ENCODE results near the gene TENM4. TPM values are rescaled to one million over a fixed set of nuclear protein-coding genes. Genes with fewer than 3 reads are reported as not detected.

Gene TENM4
- total and polyA plus RNA-seq, 2 of the 13 experiments (the other 11 are each of a cell fraction or from before 2014, with no cell fraction given), result not detected

- ATAC-seq (no peak), FAIRE-seq (no peak), DNase-seq (ENCODE audit: low spot score) (no peak)
- no peak overlapping the region for H2AFZ ChIP-seq (ENCODE audit: low read length)
- no peaks in the 10 kb centered on the region for H3K4me1 ChIP-seq (ENCODE audit: insufficient read depth, low read length)
- ChIA-PET POLR2A (no interaction called here), CTCF (ENCODE audit: low intra/inter-chr PET ratio, low total read pairs) (no interaction called here)
- H3K4me2 ChIP-seq (ENCODE audit: low read depth, low read length), result no peak overlapping the region
- no peaks in the 10 kb centered on the region for H3K9me3 ChIP-seq (ENCODE audit: low read length)
- BruUV-seq (replicated peaks), result no TSS peak
- intact Hi-C loops (cut with micrococcal nuclease; ENCODE audit: unreplicated experiment), result no loop called here
- no peak overlapping the region for H3K4me3 ChIP-seq (replicated peaks in 1 of 3; ENCODE audit: insufficient read depth in 1 of 3, low read depth in 2 of 3, low read length in 3 of 3)
- 14% methylated on average over 9 of the region's 9 CpGs for WGBS (ENCODE audit: low lambda C conversion rate)
- no peaks in the 10 kb centered on the region for H3K27me3 ChIP-seq (ENCODE audit: control insufficient read depth in 1 of 2, insufficient read depth in 2 of 2, low read length in 2 of 2)
- TF ChIP-seq PHB2 (IDR thresholded peaks at IDR 0.05; ENCODE audit: partially characterized antibody), result no peak
- TF ChIP-seq HMGXB4 (CRISPR knock-in tag; IDR thresholded peaks at IDR 0.05; ENCODE audit: borderline replicate concordance in 1 of 2, low read depth in 1 of 2), result no peak
- no peak for TF ChIP-seq ZNF24 (IDR thresholded peaks at IDR 0.05)
- TF ChIP-seq GPN1 (CRISPR knock-in tag; IDR thresholded peaks at IDR 0.05; ENCODE audit: borderline replicate concordance), result no peak
- TF ChIP-seq KDM2A (CRISPR knock-in tag; IDR thresholded peaks at IDR 0.05; ENCODE audit: borderline replicate concordance, low read depth), result no peak
- no peak for TF ChIP-seq ZNF441 (CRISPR knock-in tag; IDR thresholded peaks at IDR 0.05; ENCODE audit: borderline replicate concordance)
- no peak for TF ChIP-seq THRA (CRISPR knock-in tag; IDR thresholded peaks at IDR 0.05; ENCODE audit: borderline replicate concordance)
- TF ChIP-seq CC2D1A (CRISPR knock-in tag; IDR thresholded peaks at IDR 0.05), result no peak
- no peak for TF ChIP-seq FOXJ3 (CRISPR knock-in tag; IDR thresholded peaks at IDR 0.05; ENCODE audit: borderline replicate concordance)
- no peak for TF ChIP-seq NBN (conservative IDR thresholded peaks at IDR 0.05)
- TF ChIP-seq ZNF33B (CRISPR knock-in tag; IDR thresholded peaks at IDR 0.05), result no peak
- TF ChIP-seq ZNF629 (CRISPR knock-in tag; conservative IDR thresholded peaks at IDR 0.05), result no peak
- no peak for TF ChIP-seq MATR3 (CRISPR knock-in tag; IDR thresholded peaks at IDR 0.05)
- TF ChIP-seq ZNF619 (CRISPR knock-in tag; IDR thresholded peaks at IDR 0.05), result no peak
- TF ChIP-seq ZNF503 (CRISPR knock-in tag; IDR thresholded peaks at IDR 0.05), result no peak
- no peak for TF ChIP-seq HNF4A (CRISPR knock-in tag; IDR thresholded peaks at IDR 0.05)
- TF ChIP-seq ERF (CRISPR knock-in tag; IDR thresholded peaks at IDR 0.05), result no peak
- in situ Hi-C loops (cut with HindIII; ENCODE audit: extremely low pct_ligation_motif_present, low pct_unique_long_range_greater_than_20kb), result no loop called here
- H3K79me2 ChIP-seq (ENCODE audit: insufficient read depth, low read length), result no peaks in the 10 kb centered on the region
- no peak overlapping the region for H3K9ac ChIP-seq (ENCODE audit: insufficient read depth, low read depth, low read length)
- H4K20me1 ChIP-seq (ENCODE audit: insufficient read depth, low read length), result no peaks in the 10 kb centered on the region
- no peak overlapping the region for H3K27ac ChIP-seq (ENCODE audit: extremely low read length, insufficient read depth, low read length)
- no peaks in the 10 kb centered on the region for H3K36me3 ChIP-seq (replicated peaks in 1 of 2; ENCODE audit: control insufficient read depth in 1 of 2, insufficient read depth in 2 of 2, low read length in 2 of 2)
These were observed 380.5 kb downstream of the TENM4 start for GRCh38 chr11:79060081-79060953.

Measured in HepG2 (cell line).